ENCODE data around the gene PARP16. TPM values are rescaled to one million over a fixed set of nuclear protein-coding genes. Genes with fewer than 3 reads are reported as not detected.

The PARP16 gene
- total and polyA plus RNA-seq, 9 of the 15 experiments (the other 6 are each of a cell fraction or from before 2014, with no cell fraction given), result 3.0 to 9.9 (median 5.8) TPM

- TF ChIP-seq HDAC1 (IDR thresholded peaks at IDR 0.05) (0 out of 4 replicates have a peak, but pooled peaks of 1 of the 2 experiments have one; percentile 26), RBBP5 (IDR thresholded peaks at IDR 0.05; ENCODE audit: borderline replicate concordance, insufficient read depth, low read length, poor library complexity, severe bottlenecking) (peak; percentile 92), FOXA3 (CRISPR knock-in tag; conservative IDR thresholded peaks at IDR 0.05 in 1 of 2, IDR thresholded peaks at IDR 0.05 in 1 of 2) (peak in 1 of 2 experiments; percentile 66; a peak in 1 of 4 replicates), GATAD2A (IDR thresholded peaks at IDR 0.05) (0 out of 2 replicates have a peak, but pooled peaks have one; percentile 28), E2F6 (IDR thresholded peaks at IDR 0.05; ENCODE audit: borderline replicate concordance in 1 of 2, extremely low read depth in 1 of 2, insufficient read depth in 1 of 2, insufficient read length in 1 of 2, low read depth in 1 of 2, low read length in 1 of 2, poor library complexity in 1 of 2, severe bottlenecking in 1 of 2) (peak; percentile 23 to 57), ZNF175 (CRISPR knock-in tag; IDR thresholded peaks at IDR 0.05; ENCODE audit: low read depth) (0 out of 2 replicates have a peak, but pooled peaks have one; percentile 42), SREBF2 (CRISPR knock-in tag; IDR thresholded peaks at IDR 0.05) (no peak), ETV5 (CRISPR knock-in tag; IDR thresholded peaks at IDR 0.05; ENCODE audit: low read depth) (0 out of 2 replicates have a peak, but pooled peaks have one; percentile 28), NR4A1 (CRISPR knock-in tag; IDR thresholded peaks at IDR 0.05) (no peak), NR4A1 (tag; IDR thresholded peaks at IDR 0.05) (peak; percentile 39; the same call in 1 of the 2 replicates), KDM5B (IDR thresholded peaks at IDR 0.05; ENCODE audit: insufficient replicate concordance, low read depth, low read length) (peak; percentile 67), KAT7 (CRISPR knock-in tag; IDR thresholded peaks at IDR 0.05; ENCODE audit: borderline replicate concordance) (no peak), EGR1 (conservative IDR thresholded peaks at IDR 0.05) (0 out of 2 replicates have a peak, but pooled peaks have one; percentile 21), PHF20 (IDR thresholded peaks at IDR 0.05; ENCODE audit: partially characterized antibody) (peak; percentile 81), FOXP4 (CRISPR knock-in tag; IDR thresholded peaks at IDR 0.05; ENCODE audit: borderline replicate concordance) (peak; percentile 47; the same call in 1 of the 2 replicates)
- TF ChIP-seq, protein P1, sequence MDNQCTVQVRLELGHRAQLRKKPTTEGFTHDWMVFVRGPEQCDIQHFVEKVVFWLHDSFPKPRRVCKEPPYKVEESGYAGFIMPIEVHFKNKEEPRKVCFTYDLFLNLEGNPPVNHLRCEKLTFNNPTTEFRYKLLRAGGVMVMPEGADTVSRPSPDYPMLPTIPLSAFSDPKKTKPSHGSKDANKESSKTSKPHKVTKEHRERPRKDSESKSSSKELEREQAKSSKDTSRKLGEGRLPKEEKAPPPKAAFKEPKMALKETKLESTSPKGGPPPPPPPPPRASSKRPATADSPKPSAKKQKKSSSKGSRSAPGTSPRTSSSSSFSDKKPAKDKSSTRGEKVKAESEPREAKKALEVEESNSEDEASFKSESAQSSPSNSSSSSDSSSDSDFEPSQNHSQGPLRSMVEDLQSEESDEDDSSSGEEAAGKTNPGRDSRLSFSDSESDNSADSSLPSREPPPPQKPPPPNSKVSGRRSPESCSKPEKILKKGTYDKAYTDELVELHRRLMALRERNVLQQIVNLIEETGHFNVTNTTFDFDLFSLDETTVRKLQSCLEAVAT (IDR thresholded peaks at IDR 0.05), result 0 out of 4 replicates have a peak, but pooled peaks of 1 of the 2 experiments have one; percentile 26
- TF ChIP-seq, protein P2, sequence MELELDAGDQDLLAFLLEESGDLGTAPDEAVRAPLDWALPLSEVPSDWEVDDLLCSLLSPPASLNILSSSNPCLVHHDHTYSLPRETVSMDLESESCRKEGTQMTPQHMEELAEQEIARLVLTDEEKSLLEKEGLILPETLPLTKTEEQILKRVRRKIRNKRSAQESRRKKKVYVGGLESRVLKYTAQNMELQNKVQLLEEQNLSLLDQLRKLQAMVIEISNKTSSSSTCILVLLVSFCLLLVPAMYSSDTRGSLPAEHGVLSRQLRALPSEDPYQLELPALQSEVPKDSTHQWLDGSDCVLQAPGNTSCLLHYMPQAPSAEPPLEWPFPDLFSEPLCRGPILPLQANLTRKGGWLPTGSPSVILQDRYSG (tag; conservative IDR thresholded peaks at IDR 0.05; ENCODE audit: low read depth), result no peak
Observed at GRCh38 chr15:65286069-65286703, 497 bp downstream of the PARP16 start (continued).

Measured in K562 (cell line).